Body of pancreas (tissue), 4 donors: ENCODE measurements around the gene SVIL.

Experiments
- POLR2A ChIP-seq, 3 donors: fragments of 450-650 bp; IDR thresholded peaks; one replicate each; pipeline ENCODE4 v1.6.1; 2016; ENCODE audit warnings: antibody characterized with exemption in 3 of 3, mild to moderate bottlenecking in 2 of 3
- TF ChIP-seq, protein P1 (sequence below), 7 experiments: fragments of 450-650 bp in 4 of 7; fragments of 200-600 bp in 3 of 7; sonication (generic) in 3 of 7; IDR thresholded peaks; one replicate each; pipeline ENCODE4 v1.5.1; 2016 to 2019; ENCODE audit warnings: antibody characterized with exemption in 7 of 7

DNA sequence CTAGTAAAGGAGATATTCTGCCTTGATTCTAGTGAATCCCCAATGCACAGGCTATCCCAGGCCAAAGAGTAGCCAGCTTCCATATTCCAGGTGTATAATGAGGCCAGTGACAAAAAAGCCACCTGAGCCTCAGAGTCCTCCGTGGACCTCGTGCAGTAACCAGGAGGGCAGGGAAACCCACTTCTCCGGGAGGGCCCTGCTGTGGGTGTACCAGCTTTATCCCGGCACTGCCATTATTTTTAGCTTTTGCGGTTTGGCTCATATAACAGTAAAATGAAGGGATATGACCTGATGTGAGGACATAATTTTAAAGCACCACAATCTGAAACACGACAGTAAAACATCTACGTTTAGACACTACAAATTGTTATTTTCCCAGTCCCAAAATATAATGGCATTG lies 109.0 kb downstream of the SVIL start:
- TF ChIP-seq POLR2A (IDR thresholded peaks at IDR 0.05), result no peak
- TF ChIP-seq, protein P1, sequence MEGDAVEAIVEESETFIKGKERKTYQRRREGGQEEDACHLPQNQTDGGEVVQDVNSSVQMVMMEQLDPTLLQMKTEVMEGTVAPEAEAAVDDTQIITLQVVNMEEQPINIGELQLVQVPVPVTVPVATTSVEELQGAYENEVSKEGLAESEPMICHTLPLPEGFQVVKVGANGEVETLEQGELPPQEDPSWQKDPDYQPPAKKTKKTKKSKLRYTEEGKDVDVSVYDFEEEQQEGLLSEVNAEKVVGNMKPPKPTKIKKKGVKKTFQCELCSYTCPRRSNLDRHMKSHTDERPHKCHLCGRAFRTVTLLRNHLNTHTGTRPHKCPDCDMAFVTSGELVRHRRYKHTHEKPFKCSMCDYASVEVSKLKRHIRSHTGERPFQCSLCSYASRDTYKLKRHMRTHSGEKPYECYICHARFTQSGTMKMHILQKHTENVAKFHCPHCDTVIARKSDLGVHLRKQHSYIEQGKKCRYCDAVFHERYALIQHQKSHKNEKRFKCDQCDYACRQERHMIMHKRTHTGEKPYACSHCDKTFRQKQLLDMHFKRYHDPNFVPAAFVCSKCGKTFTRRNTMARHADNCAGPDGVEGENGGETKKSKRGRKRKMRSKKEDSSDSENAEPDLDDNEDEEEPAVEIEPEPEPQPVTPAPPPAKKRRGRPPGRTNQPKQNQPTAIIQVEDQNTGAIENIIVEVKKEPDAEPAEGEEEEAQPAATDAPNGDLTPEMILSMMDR (IDR thresholded peaks at IDR 0.05), result no peak
